HEK293 (cell line): Measurements from ENCODE around the gene COL4A3.
"Not testable (repeated sequence)": the region's sequence is repeated elsewhere in the genome, so short reads cannot be mapped to it uniquely, and the experiment has no call there.

Experiments
- CTCF ChIP-seq: fragments of 450-650 bp; formaldehyde crosslinking; IDR thresholded peaks from 2 replicates; pipeline ENCODE4 v1.5.1; 2016; ENCODE audit warnings: missing biosample characterization, missing genetic modification characterization
- HOXA7 ChIP-seq: sonication (generic); formaldehyde crosslinking; IDR thresholded peaks from 2 replicates; pipeline ENCODE4 v1.8.1; 2022; ENCODE audit warnings: missing genetic modification reagents, borderline replicate concordance
- HOXC10 ChIP-seq: sonication (generic); formaldehyde crosslinking; IDR thresholded peaks from 2 replicates; pipeline ENCODE4 v1.8.1; 2023; ENCODE audit warnings: mild to moderate bottlenecking, missing genetic modification reagents
- KLF7 ChIP-seq: fragments of 450-650 bp; formaldehyde crosslinking; IDR thresholded peaks from 2 replicates; pipeline ENCODE4 v1.5.1; 2016; ENCODE audit warnings: missing biosample characterization, missing genetic modification characterization, borderline replicate concordance
- PBX3 ChIP-seq: sonication (generic); formaldehyde crosslinking; IDR thresholded peaks from 2 replicates; pipeline ENCODE4 v1.8.1; 2022; ENCODE audit warnings: mild to moderate bottlenecking, moderate library complexity, missing genetic modification reagents
- PRDM2 ChIP-seq: fragments of 450-650 bp; formaldehyde crosslinking; IDR thresholded peaks from 2 replicates; pipeline ENCODE4 v1.5.1; 2016; ENCODE audit warnings: missing biosample characterization, missing genetic modification characterization, borderline replicate concordance
- YY1 ChIP-seq: fragments of 450-650 bp; formaldehyde crosslinking; IDR thresholded peaks from 2 replicates; pipeline ENCODE4 v1.5.1; 2018; ENCODE audit warnings: missing biosample characterization, missing genetic modification characterization
- ZNF114 ChIP-seq: fragments of 450-650 bp; formaldehyde crosslinking; IDR thresholded peaks from 2 replicates; pipeline ENCODE4 v1.5.0; 2017; ENCODE audit warnings: missing biosample characterization, missing genetic modification characterization
- ZNF24 ChIP-seq: fragments of 450-650 bp; formaldehyde crosslinking; IDR thresholded peaks from 2 replicates; pipeline ENCODE4 v1.5.1; 2016; ENCODE audit warnings: missing biosample characterization, missing genetic modification characterization
- ZNF274 ChIP-seq, 2 experiments: fragments of 200-500 bp in 1 of 2; fragments of 450-650 bp in 1 of 2; sonication (Bioruptor generic) in 1 of 2; formaldehyde crosslinking in 1 of 2; IDR thresholded peaks; 2 replicates each; pipeline versions ENCODE4 v1.5.1 to v1.6.1; 2014 to 2016; ENCODE audit warnings: borderline replicate concordance in 1 of 2, inconsistent platforms in 1 of 2, low read length in 1 of 2, missing biosample characterization in 1 of 2, missing genetic modification characterization in 1 of 2
- ZNF423 ChIP-seq: fragments of 450-650 bp; formaldehyde crosslinking; IDR thresholded peaks from 2 replicates; pipeline ENCODE4 v1.5.1; 2016; ENCODE audit warnings: missing biosample characterization, missing genetic modification characterization
- ZNF529 ChIP-seq: fragments of 450-650 bp; formaldehyde crosslinking; IDR thresholded peaks from 2 replicates; pipeline ENCODE4 v1.5.1; 2017; ENCODE audit warnings: missing genetic modification characterization, missing biosample characterization; ENCODE audit not compliant: insufficient replicate concordance
- ZNF580 ChIP-seq: fragments of 450-650 bp; formaldehyde crosslinking; IDR thresholded peaks from 2 replicates; pipeline ENCODE4 v1.5.1; 2016; ENCODE audit warnings: missing biosample characterization, missing genetic modification characterization
- ZNF843 ChIP-seq: fragments of 450-650 bp; formaldehyde crosslinking; IDR thresholded peaks from 2 replicates; pipeline ENCODE4 v1.5.1; 2016; ENCODE audit warnings: missing biosample characterization, missing genetic modification characterization

- not testable (repeated sequence) for TF ChIP-seq CTCF (tag by site-specific recombination); ZNF529 (tag by site-specific recombination); HOXA7 (CRISPR knock-in tag); ZNF843 (tag by site-specific recombination); HOXC10; ZNF274 (IDR thresholded peaks at IDR 0.05; ENCODE audit: low read length); ZNF274 (tag by site-specific recombination; IDR thresholded peaks at IDR 0.05; ENCODE audit: borderline replicate concordance); KLF7 (tag by site-specific recombination); PRDM2 (tag by site-specific recombination); ZNF580 (tag by site-specific recombination); ZNF114 (tag by site-specific recombination); PBX3 (CRISPR knock-in tag); ZNF423 (tag by site-specific recombination); ZNF24 (tag by site-specific recombination); YY1 (tag by site-specific recombination)
These were observed 7.4 kb downstream of the COL4A3 start for GRCh38 chr2:227171779-227172178.
